Activated T-helper 1 cell treated with anti-CD3 and anti-CD28 coated beads, Interleukin-12 subunit alpha, Interleukin-12 subunit beta, Interleukin-2, Interleukin-4 antibody, amounts not matched to agents 30 ng/mL and 10 ng/mL and 1 ng/mL, durations not matched to agents 14 hours and 24 hours and 36 hours (primary cell): ENCODE data around the gene VPS35. TPM values are rescaled to one million over a fixed set of nuclear protein-coding genes. Genes with fewer than 3 reads are reported as not detected.
A peak's percentile ranks its signal among the peaks of the same experiment; 100 is the strongest.
"Not testable (repeated sequence)": the region's sequence is repeated elsewhere in the genome, so short reads cannot be mapped to it uniquely, and the experiment has no call there.

Experiments
- DNase-seq: peaks from one replicate; pipeline ENCODE4 v3.0.0; 2021; ENCODE audit warnings: low spot score
- H3K27ac Mint-ChIP-seq: one replicate; pipeline ENCODE4 v1.8.0; 2021; ENCODE audit warnings: mild to moderate bottlenecking, mixed read lengths
- H3K27me3 Mint-ChIP-seq: one replicate; pipeline ENCODE4 v1.8.0; 2022; ENCODE audit warnings: mild to moderate bottlenecking, moderate library complexity, mixed read lengths; ENCODE audit not compliant: insufficient read depth
- H3K36me3 Mint-ChIP-seq: one replicate; pipeline ENCODE4 v1.8.0; 2021; ENCODE audit warnings: low read depth, mixed read lengths
- H3K4me1 Mint-ChIP-seq: one replicate; pipeline ENCODE4 v1.8.0; 2021; ENCODE audit warnings: low read depth, mixed read lengths
- H3K4me3 Mint-ChIP-seq: one replicate; pipeline ENCODE4 v1.8.0; 2021; ENCODE audit warnings: mild to moderate bottlenecking, moderate library complexity, mixed read lengths
- H3K9me3 Mint-ChIP-seq: one replicate; pipeline ENCODE4 v1.8.0; 2021; ENCODE audit warnings: mixed read lengths
- intact Hi-C: fragments of 100-400 bp; cut with micrococcal nuclease; formaldehyde crosslinking; loops from one replicate; pipeline ENCODE4 v1.15.1; 2024
- total RNA-seq: library from RNA; stranded (reverse); gene quantifications from 2 replicates; pipeline ENCODE4 v1.2.3, GENCODE V29; 2022

The VPS35 gene
- total RNA-seq, 1 donor from 2014 or later, result 81.0 TPM

- DNase-seq, result no peak
- no peaks in the 10 kb centered on the region for H3K9me3 Mint-ChIP-seq
- no peak overlapping the region for H3K4me3 Mint-ChIP-seq
- no peaks in the 10 kb centered on the region for H3K27me3 Mint-ChIP-seq
- H3K27ac Mint-ChIP-seq, result no peak overlapping the region
- H3K36me3 Mint-ChIP-seq, result no peaks in the 10 kb centered on the region
- no peaks in the 10 kb centered on the region for H3K4me1 Mint-ChIP-seq
- intact Hi-C loops, result no loop called here
Observed at GRCh38 chr16:46627746-46628145, 61.2 kb downstream of the VPS35 start.

GRCh38 chr16:46626681-46627080 lies 62.3 kb downstream of the VPS35 start:
- H3K4me1 Mint-ChIP-seq, DNase-seq, H3K27me3 Mint-ChIP-seq, H3K9me3 Mint-ChIP-seq, H3K4me3 Mint-ChIP-seq, intact Hi-C loops, H3K36me3 Mint-ChIP-seq, H3K27ac Mint-ChIP-seq: not testable (repeated sequence)

GRCh38 chr16:46624862-46625261 lies 64.1 kb downstream of the VPS35 start:
- H3K27me3 Mint-ChIP-seq, H3K36me3 Mint-ChIP-seq, H3K4me3 Mint-ChIP-seq, H3K27ac Mint-ChIP-seq, H3K9me3 Mint-ChIP-seq, DNase-seq, intact Hi-C loops: not testable (repeated sequence)
- H3K4me1 Mint-ChIP-seq, result peaks cover 21% of the 10 kb centered on the region

GRCh38 chr16:46623707-46624106 lies 65.3 kb downstream of the VPS35 start:
- H3K9me3 Mint-ChIP-seq, H3K27ac Mint-ChIP-seq, DNase-seq, H3K4me3 Mint-ChIP-seq, intact Hi-C loops, H3K27me3 Mint-ChIP-seq, H3K36me3 Mint-ChIP-seq: not testable (repeated sequence)
- H3K4me1 Mint-ChIP-seq, result peaks cover 29% of the 10 kb centered on the region

- H3K4me3 Mint-ChIP-seq, DNase-seq, H3K27ac Mint-ChIP-seq, H3K36me3 Mint-ChIP-seq, H3K27me3 Mint-ChIP-seq, intact Hi-C loops, H3K9me3 Mint-ChIP-seq: not testable (repeated sequence)
- peaks cover 34% of the 10 kb centered on the region for H3K4me1 Mint-ChIP-seq
Observed at GRCh38 chr16:46623246-46623645, 65.7 kb downstream of the VPS35 start.

- Mint-ChIP-seq H3K36me3 (peaks cover 4% of the 10 kb centered on the region), H3K27me3 (no peaks in the 10 kb centered on the region), H3K27ac (peak overlapping the region; percentile 97), H3K9me3 (no peaks in the 10 kb centered on the region), H3K4me3 (peak overlapping the region; percentile 97), H3K4me1 (peaks cover 39% of the 10 kb centered on the region)
- intact Hi-C loops, result loop anchor here (1.0 to 2.0 kb wide), 6 partner anchors 21 to 839 kb away; partner anchors contain the start of genes C16orf87, ITFG1, ORC6 and PHKB
- DNase-seq, result no peak
Observed at GRCh38 chr16:46621934-46622676, 66.9 kb downstream of the VPS35 start.

GRCh38 chr16:46621006-46621933 lies 67.7 kb downstream of the VPS35 start, which contains the start of gene SHCBP1:
TSS of gene SHCBP1 (minus strand) at chr16:46621379. CDS start at chr16:46621359, 20 bp downstream.
- Mint-ChIP-seq H3K4me3 (peak within 1 kb of the TSS; percentile 97), H3K36me3 (peaks cover 7% of the 10 kb centered on the region), H3K27me3 (no peaks in the 10 kb centered on the region), H3K27ac (peak within 1 kb of the TSS; percentile 97), H3K4me1 (peaks cover 39% of the 10 kb centered on the region), H3K9me3 (no peaks in the 10 kb centered on the region)
- peak; percentile 80 for DNase-seq
- intact Hi-C loops, result loop anchor here (1.0 to 2.0 kb wide), 6 partner anchors 20 to 840 kb away; partner anchors contain the start of genes C16orf87, ITFG1, ORC6 and PHKB

- Mint-ChIP-seq H3K36me3 (peaks cover 13% of the 10 kb centered on the region), H3K9me3 (no peaks in the 10 kb centered on the region), H3K4me3 (peak overlapping the region; percentile 97), H3K27me3 (no peaks in the 10 kb centered on the region), H3K4me1 (peaks cover 39% of the 10 kb centered on the region), H3K27ac (peak overlapping the region; percentile 97)
- intact Hi-C loops, result loop anchor here (1.0 to 2.0 kb wide), 7 partner anchors 8 to 841 kb away; partner anchors contain the start of genes C16orf87, ITFG1, ORC6 and PHKB
- no peak for DNase-seq
Observed at GRCh38 chr16:46620266-46621005, 68.5 kb downstream of the VPS35 start.

- H3K27me3 Mint-ChIP-seq, result no peaks in the 10 kb centered on the region
- peaks cover 39% of the 10 kb centered on the region for H3K4me1 Mint-ChIP-seq
- H3K36me3 Mint-ChIP-seq, result peaks cover 19% of the 10 kb centered on the region
- intact Hi-C loops, result no loop called here
- no peak overlapping the region for H3K27ac Mint-ChIP-seq
- no peak for DNase-seq
- H3K9me3 Mint-ChIP-seq, result no peaks in the 10 kb centered on the region
- peak overlapping the region; percentile 36 for H3K4me3 Mint-ChIP-seq
Observed at GRCh38 chr16:46618516-46618915, 70.5 kb downstream of the VPS35 start.

GRCh38 chr16:46614006-46614405 lies 75.0 kb downstream of the VPS35 start:
- no peak for DNase-seq
- intact Hi-C loops, result no loop called here
- Mint-ChIP-seq H3K4me1 (peaks cover 13% of the 10 kb centered on the region), H3K27ac (no peak overlapping the region), H3K27me3 (no peaks in the 10 kb centered on the region), H3K4me3 (no peak overlapping the region), H3K36me3 (peaks cover 23% of the 10 kb centered on the region), H3K9me3 (no peaks in the 10 kb centered on the region)

- DNase-seq, result no peak
- no peak overlapping the region for H3K4me3 Mint-ChIP-seq
- no peaks in the 10 kb centered on the region for H3K27me3 Mint-ChIP-seq
- no peaks in the 10 kb centered on the region for H3K9me3 Mint-ChIP-seq
- intact Hi-C loops, result no loop called here
- H3K4me1 Mint-ChIP-seq, result peaks cover 6% of the 10 kb centered on the region
- no peak overlapping the region for H3K27ac Mint-ChIP-seq
- H3K36me3 Mint-ChIP-seq, result peaks cover 23% of the 10 kb centered on the region
Observed at GRCh38 chr16:46613352-46613751, 75.6 kb downstream of the VPS35 start.

- Mint-ChIP-seq H3K4me3 (no peak overlapping the region), H3K36me3 (peaks cover 26% of the 10 kb centered on the region), H3K27me3 (no peaks in the 10 kb centered on the region), H3K4me1 (no peaks in the 10 kb centered on the region), H3K9me3 (no peaks in the 10 kb centered on the region), H3K27ac (no peak overlapping the region)
- intact Hi-C loops, result loop anchor here (1.0 kb wide), 1 partner anchor 8 kb away; no protein-coding TSS in a partner anchor
- no peak for DNase-seq
Observed at GRCh38 chr16:46612121-46612520, 76.9 kb downstream of the VPS35 start.
